HG02759 (cell line): ENCODE measurements around the gene CEP164.
"Not testable (repeated sequence)": the region's sequence is repeated elsewhere in the genome, so short reads cannot be mapped to it uniquely, and the experiment has no call there.

Source experiments
- ATAC-seq: cut with Tn5 transposase; IDR thresholded peaks from one replicate; pipeline ENCODE4 v1.9.1; 2021; ENCODE audit warnings: mild to moderate bottlenecking, moderate library complexity; ENCODE audit not compliant: unreplicated experiment

Gene CEP164

DNA sequence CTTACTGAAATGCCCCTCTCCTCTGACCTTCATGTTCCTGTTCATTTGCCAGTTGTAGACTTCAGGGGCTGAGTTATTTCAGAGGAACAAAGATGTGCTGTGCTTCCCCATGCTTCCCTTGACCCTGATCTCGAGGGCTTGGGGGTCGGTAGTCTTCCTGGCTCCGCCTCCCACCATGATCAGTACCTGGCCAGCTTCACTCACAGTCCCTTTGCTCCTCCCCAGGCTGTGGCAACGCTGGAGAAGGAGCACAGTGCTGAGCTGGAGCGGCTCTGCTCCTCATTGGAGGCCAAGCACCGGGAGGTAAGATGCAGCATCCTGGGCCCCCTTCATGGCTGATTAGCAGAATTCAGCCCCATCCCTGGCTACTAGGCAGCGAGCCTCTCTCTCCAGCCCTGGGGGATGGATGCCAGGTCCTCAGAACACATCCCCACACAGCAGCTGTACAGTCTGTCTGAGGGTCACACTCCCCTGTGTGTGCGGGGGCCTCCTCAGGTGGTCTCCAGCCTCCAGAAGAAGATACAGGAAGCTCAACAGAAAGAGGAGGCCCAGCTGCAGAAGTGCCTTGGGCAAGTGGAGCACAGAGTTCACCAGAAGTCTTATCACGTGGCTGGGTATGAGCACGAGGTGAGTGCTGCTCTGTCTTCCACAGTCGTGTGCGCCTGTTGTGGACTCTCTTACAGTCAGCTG lies 64.5 kb downstream of the CEP164 start:
- ATAC-seq = no peak

DNA sequence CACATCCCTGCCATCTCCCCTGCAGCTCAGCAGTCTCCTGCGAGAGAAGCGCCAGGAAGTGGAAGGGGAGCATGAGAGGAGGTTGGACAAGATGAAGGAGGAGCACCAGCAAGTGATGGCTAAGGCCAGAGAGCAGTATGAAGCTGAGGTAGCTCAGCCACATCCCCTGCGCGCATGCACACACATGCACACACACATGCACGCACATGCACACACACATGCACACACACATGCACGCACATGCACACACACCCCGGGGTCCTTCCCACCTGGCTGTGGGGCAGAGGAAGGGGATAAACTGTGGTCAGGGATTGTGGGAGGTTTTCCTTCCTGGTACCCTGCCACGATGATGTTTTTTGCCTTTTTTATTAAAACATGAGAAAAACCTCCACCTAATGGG lies 65.3 kb downstream of the CEP164 start:
- ATAC-seq = no peak

DNA sequence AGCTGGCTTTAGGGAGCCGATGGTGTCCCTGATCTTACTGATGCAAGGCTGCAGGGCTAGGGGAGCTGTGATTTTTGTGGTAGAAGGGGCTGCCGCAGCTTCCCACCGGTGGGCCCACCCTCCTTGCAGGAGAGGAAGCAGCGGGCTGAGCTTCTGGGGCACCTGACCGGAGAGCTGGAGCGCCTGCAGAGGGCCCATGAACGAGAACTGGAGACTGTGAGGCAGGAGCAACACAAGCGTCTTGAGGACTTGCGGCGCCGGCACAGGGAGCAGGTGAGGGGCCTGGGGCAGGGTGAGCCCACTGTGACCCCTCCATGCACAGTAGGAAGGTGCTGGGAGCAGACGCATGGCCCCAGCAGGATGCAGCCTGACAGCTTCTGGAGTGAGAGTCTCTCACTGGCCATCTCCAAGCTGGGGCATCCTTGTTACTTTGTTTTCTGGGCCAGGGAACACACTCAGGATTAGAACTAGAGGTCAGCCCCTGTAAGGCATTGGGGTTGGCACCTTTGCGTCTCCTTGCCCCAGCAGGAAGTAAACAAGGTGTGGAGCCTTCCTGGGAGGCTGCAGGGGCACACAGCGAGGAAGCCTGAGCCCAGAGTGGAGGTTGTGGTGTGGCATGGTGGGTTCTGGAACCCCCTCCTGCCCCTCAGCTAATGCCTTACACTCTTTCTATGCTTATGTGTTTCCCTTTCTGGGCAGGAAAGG lies 66.7 kb downstream of the CEP164 start:
- no peak for ATAC-seq

DNA sequence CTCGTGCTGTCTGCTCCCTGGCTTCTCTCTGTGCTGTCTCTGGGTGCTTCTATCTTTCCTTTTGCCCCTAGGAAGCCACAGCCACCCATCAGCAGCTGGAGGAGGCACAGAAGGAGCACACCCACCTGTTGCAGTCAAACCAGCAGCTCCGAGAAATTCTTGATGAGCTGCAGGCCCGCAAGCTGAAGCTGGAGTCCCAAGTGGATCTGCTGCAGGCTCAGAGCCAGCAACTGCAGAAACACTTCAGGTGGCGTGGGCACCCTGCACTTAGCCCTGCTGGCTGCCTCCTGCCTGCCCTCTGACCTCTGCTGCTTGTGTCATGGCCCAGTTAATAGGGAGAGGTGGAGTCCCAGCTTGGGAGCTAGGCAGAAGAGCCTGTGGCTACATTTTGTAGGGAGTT lies 67.8 kb downstream of the CEP164 start:
- ATAC-seq = no peak

DNA sequence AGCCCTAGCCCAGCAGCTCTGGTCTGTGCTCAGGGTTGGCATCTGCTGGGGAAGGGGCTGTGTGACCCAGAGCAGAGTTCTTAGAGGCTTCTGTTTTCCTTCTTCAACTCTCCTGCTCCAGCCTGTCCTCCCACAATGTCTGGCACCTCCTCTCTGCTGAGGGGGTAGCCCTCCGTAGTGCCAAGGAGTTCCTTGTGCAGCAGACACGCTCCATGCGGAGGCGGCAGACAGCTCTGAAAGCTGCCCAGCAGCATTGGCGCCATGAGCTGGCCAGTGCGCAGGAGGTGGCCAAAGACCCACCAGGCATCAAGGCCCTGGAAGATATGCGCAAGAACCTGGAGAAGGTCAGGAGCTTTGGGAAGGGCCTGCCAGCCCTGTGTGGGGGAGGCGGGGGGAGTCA lies 69.3 kb downstream of the CEP164 start:
- no peak for ATAC-seq

DNA sequence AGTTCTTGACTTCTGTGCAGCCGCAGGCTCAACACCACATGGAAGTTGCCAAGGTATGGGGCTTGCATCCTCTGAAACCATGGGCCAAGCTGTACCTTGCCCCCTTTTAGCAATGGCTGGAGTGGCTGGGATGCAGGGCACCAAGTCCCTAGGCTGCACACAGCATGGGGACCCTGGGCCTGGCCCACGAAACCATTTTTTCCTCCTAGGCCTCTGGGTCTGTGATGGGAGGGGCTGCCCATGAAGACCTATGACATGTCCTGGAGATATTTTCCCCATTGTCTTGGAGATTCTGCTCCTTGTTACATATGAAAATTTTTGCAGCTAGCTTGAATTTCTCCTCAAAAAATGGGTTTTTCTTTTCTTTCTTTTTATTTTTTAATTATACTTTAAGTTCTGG lies 71.0 kb downstream of the CEP164 start:
- not testable (repeated sequence) for ATAC-seq

DNA sequence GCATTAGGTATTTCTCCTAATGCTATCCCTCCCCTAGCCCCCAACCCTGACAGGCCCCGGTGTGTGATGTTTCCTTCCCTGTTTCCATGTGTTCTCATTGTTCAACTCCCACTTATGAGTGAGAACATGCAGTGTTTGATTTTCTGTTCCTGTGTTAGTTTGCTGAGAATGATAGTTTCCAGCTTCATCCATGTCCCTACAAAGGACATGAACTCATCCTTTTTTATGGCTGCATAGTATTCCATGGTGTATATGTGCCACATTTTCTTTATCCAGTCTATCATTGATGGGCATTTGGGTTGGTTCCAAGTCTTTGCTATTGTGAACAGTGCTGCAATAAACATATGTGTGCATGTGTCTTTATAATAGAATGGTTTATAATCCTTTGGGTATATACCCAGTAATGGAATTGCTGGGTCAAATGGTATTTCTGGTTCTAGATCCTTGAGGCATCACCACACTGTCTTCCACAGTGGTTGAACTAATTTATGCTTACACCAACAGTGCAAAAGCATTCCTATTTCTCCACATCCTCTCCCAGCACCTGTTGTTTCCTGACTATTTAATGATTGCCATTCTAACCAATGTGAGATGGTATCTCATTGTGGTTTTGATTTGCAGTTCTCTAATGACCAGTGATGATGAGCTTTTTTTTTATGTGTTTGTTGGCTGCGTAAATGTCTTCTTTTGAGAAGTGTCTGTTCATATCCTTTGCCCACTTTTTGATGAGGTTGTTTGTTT lies 71.6 kb downstream of the CEP164 start:
- ATAC-seq = not testable (repeated sequence)

DNA sequence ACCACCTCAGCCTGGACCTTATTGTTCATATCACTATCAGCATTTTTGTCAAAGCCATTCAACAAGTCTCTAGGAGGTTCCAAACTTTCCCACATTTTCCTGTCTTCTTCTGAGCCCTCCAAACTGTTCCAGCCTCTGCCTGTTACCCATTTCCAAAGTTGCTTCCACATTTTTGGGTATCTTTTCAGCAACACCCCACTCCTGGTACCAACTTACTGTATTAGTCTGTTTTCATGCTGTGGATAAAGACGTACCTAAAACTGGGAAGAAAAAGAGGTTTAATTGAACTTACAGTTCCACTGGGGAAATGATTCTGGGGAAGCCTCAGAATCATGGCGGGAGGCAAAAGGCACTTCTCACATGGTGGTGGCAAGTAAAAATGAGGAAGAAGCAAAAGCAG lies 78.2 kb downstream of the CEP164 start:
- ATAC-seq = not testable (repeated sequence)

DNA sequence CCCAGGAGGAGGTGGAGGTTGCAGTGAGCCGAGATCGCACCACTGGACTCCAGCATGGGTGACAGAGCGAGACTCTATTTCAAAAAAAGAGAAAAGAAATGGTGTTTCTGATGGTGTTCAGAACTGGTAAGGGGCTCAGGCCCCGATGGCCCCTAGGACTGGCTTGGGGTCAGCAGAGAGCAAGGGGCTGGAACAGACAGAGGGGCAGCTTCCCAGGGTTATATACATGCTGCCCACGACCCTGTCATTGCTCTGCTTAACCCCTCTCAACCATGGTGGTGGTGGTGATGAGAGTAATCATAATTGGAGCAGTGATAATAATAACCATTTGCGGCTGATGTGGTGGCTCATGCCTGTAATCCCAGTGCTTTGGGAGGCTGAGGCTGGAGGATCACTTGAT lies 79.4 kb downstream of the CEP164 start:
- no peak for ATAC-seq

DNA sequence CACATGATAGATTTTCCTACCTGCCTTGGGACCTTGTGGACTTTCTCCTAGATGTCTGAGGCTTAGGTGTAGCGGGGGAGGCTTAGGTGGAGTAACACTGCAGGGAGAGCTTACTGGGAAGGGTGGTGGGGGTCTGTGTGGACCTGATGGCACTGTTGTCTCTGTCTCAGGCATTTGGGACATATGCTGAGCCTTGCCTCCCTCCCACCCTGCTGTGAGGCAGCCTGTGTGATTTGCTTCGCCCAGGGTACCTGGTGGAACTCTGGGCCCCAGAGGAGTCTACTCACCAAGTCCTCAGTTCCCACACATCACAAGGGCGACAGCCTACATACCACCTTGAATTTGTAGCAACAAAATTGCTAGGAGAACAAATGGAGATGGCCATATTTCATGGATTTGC lies 80.7 kb downstream of the CEP164 start:
- no peak for ATAC-seq

DNA sequence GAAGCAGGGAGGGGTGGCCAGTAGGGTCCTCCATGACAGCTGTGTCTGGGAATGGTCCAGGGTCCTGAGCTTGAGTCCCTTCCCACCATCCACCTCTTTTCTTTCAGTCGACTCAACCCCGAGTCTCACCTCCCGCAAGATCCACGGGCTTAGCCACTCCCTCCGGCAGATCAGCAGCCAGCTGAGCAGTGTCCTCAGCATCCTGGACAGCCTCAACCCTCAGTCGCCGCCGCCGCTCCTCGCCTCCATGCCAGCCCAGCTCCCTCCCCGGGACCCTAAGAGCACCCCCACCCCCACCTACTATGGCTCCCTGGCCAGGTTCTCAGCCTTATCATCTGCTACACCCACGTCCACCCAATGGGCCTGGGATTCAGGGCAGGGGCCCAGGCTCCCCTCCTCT lies 81.9 kb downstream of the CEP164 start:
- no peak for ATAC-seq

DNA sequence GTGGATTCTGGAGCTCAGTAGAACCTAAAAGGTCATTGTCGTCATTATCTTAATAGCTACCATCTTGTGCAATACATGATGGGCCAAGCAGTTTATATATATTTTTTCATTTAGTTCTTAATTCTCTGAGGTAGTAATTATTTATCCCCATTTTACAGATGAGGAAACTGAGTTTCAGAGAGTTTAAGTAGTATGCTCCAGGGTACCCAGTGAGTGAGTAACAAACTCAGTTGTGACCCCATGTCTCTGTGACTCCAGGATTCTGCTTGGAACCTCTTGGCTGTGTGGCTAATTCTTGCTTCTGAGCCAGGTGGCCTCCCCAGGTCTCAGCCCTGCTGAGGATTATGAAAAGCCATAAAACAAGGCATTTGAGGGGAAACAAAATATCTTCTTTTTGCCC lies 82.6 kb downstream of the CEP164 start:
- ATAC-seq = no peak

DNA sequence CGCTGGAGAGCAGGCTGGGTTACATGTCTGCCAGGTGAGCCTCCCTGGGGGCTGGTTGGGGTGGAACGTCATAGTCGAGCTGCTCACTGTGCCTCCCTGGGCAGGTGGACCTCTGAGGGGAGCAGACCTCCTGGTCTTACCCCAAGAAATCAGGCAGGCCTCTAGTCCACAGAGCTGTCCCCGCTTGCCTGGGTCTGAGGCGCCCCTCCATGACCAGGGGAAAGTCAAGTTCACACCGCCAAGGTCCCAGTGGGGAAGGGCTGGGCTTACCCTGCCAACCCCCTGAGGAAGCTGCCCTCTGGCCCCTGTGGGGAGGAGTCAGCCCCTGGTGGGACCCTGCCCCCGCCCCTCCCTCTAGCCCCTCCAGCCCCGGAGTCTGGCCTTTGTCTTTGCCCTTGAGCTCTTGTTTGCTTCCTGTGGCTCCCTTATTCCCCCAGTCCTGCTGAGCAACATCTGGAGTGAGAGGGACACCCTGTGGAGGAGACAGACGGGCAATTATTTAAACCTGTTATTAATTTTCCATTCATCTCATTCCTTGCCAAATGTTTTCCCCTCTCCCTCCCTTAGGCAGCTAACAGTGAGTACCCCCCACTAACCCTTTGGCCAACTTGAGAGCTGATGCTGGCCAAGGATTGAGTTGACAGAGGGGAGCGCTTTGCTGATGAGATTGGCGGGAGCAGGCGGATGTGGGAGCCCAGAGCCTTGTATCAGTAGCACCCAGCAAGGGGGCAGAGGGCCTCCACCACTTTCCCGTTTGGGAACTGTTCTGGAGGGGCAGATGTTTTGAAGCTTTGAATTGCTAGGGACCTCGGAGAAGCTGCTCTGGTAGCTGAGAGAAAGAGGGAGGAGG lies 83.4 kb downstream of the CEP164 start:
- no peak for ATAC-seq

DNA sequence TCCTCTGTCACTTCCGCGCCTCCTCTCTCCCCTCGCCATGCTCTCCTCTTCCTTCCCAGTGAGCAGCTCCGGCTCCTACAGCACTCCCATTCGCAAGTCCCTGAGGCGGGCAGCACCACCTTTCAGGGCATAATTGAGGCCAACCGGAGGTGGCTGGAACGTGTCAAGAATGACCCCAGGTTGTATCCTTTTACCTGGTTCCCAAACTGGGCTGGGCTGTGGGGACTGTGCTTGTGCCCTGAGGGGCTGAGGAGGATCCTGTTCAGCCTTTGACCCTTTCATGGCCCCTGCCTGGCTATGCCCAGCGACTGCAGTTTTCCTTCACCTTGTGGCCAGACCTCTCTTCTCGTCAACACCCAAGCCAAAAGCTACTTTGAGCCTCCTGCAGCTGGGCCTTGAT lies 84.1 kb downstream of the CEP164 start:
- ATAC-seq = no peak

DNA sequence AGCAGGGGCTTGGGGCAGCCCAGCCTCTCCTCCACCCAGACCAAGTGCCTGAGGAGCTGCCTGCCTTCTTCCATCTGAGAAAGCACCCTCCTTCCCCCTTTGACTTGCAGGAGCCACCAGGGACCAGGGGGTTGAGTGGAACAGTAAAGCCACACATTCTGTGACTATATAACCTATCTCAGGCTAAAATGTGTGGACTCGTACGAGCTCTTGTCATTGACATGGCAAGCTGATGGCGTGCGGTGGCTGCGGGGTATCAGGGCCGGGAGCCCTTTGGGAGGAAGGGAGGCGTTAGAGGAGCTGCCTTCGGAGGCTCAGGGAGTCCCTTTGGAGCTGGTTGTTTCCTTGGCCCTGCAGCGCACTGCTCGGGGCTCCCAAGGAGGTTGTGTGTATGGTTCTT lies 84.5 kb downstream of the CEP164 start:
- ATAC-seq = no peak

DNA sequence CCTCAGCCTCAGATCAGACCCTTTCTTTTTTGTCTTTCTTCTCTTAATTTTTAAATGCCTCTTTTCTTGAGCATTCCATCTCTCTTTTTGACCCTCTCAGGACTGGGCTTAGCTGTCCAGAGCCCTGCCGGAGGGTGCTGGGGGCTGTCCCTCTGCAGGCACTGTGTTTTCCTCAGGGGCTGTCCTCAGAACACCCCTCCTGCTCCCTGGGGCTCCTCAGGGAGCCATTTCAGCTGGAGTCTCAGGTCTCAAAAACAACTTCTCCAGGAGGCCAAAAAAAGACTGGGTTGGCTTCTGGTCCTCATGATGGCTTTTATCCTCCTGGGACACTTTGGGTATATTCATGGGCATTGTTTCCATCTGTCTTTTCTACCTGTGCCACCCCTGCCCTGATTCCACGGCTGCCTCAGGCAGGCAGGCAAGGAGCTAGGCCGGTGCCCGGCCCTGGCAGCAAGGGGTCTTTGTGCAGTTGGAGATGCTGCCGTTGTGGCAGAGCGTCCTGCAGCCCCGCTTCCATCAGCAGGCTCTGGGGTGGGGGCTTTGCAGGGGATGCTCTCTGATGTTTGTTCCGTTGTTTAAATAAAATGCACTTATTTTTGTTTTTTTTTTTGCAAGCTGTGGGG lies 85.1 kb downstream of the CEP164 start:
- ATAC-seq = no peak

DNA sequence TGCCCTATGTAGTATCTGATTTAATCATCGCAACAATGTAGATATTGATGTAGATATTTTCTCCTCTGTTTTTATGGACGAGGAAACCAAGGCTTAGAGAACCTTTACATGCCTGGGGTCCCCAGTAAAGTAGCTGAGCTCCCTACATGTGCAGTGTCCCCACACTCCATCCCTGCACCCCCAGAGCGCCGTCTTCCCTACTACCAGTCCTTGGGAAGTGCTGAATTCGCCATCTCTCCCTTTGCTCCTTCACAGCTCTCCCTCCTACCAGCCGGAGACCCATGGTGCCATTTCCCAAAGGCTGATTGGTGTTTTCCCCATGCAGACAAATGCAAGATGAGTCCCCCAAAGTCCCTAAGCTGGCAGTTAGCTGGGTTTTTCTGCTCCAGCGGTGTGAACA lies 86.0 kb downstream of the CEP164 start:
- no peak for ATAC-seq

DNA sequence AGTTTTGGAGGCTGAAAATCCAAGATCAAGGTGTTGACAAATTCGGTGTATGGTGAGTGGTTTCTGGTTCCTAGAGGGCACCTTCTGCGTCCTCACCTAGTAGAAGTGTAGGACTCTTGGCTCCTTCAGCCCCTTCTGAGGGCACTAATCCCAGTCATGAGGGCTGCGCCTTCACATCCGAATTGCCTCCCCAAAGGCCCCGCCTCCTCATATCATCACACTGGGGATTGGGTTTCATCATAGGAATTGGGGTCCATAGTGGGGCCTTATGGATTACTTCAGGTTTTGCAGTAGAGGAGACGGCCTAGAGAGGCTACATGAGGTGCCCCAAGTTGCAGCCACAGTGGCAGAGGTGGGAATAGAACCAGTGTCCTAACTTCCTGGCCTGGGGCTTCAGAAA lies 87.1 kb downstream of the CEP164 start:
- no peak for ATAC-seq

DNA sequence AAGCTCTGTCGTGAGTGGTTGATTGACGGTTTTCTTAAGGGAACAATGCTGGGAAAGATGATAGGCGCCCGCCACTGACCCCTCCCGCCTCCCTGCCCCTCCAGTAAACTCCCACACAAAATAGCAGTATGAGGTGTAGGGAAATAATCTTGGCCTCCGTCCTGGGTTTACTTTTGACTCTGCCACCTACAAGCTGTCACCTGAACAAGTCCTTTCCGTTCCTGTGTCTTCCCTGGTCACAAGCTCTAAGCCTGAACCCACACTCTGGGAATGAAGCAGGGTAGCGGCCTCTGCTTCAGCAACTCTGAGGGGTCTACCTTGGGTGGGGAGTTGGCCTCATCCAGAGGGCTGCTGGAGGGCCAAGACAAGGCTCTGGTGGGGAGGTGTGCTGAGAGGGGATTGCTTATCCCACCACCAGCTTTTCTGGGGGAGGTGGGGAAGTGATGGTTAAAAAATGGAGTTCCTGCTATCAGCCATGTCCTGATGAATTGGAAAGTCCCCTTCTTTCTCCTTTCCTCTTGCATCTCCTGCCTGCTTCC lies 87.8 kb downstream of the CEP164 start:
- no peak for ATAC-seq

DNA sequence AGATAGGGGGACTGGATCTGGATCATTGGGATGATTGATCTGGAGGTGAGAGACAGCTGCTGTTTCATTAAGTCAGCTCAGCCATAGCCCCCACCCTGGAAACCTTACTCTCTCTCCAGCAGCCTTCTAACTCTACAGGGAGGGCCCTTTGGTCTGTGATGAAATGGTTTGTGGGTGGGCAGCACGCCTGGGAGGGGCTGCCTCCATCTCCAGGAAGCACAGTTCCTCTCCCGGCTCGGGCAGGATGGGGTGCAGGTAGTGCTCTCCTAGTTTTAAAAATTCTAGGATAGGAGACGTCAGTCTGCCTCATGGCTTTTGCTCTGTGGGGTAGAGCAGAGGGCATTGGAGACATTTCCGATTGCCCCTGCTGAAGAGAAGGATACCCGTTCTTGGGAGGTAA lies 89.7 kb downstream of the CEP164 start:
- no peak for ATAC-seq
